Measurements from ENCODE around the gene SCRN3. TPM values are rescaled to one million over a fixed set of nuclear protein-coding genes. Genes with fewer than 3 reads are reported as not detected.

Gene SCRN3
- polyA plus RNA-seq, 1 donor (not counting 4 experiments of a cell fraction or from before 2014, with no cell fraction given), result 18.6 TPM

DNA sequence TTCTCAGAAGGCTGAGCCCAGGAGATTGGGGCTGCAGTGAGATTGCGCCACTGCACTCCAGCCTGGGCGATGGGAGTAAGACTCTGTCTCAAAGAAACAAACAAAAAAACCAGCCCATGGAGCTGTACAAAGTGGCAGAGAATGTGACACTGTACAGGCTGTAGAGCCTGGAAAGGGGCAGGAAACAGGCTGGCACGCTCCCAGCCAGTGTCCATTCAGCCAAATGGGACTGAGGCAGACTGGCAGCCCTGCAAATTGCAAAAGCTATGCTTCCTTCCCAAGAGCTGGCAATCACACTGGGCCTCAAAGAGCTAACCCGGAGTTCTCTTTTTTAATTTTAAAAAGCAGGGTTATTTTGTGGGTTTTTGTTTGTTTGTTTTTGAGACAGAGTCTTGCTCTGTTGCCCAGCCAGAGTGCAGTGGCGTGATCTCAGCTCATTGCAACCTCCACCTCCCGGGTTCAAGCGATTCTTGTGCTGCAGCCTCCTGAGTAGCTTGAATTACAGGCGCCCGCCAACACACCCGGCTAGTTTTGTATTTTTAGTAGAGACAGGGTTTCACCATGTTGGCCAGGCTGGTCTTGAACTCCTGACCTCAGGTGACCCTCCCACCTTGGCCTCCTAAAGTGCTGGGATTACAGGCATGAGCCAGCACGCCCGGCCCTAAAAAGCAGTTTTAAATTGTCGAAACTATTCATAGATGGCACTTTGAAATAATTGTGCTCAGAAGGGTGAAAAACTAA lies 42.8 kb downstream of the SCRN3 start:
- H3K79me2 ChIP-seq (ENCODE audit: control insufficient read depth, insufficient read depth, low read length), result no peaks in the 10 kb centered on the region
- dilution Hi-C loops (cut with MboI; ENCODE audit: extremely low pct_ligation_motif_present, low sequenced_read_pairs), result no loop called here
- no peaks in the 10 kb centered on the region for H4K20me1 ChIP-seq (ENCODE audit: control insufficient read depth, extremely low read depth, insufficient read depth, low read length)
- H3K9me3 ChIP-seq (ENCODE audit: control insufficient read depth, low read depth, low read length), result no peaks in the 10 kb centered on the region
- H3K4me3 ChIP-seq (ENCODE audit: control insufficient read depth in 2 of 3, extremely low read depth in 1 of 3, insufficient read depth in 2 of 3, low read depth in 1 of 3, low read length in 3 of 3), result no peak overlapping the region
- H3K9ac ChIP-seq (ENCODE audit: control insufficient read depth, extremely low read depth, insufficient read depth, low read length), result no peak overlapping the region
- DNase-seq (ENCODE audit: low read depth, low spot score) (no peak), FAIRE-seq (no peak)
- no peaks in the 10 kb centered on the region for H3K9me1 ChIP-seq (ENCODE audit: control insufficient read depth, extremely low read depth, insufficient read depth, low read length)
- H3K4me2 ChIP-seq (ENCODE audit: control insufficient read depth, extremely low read depth, insufficient read depth, low read depth, low read length), result no peak overlapping the region
- TF ChIP-seq, protein P1, sequence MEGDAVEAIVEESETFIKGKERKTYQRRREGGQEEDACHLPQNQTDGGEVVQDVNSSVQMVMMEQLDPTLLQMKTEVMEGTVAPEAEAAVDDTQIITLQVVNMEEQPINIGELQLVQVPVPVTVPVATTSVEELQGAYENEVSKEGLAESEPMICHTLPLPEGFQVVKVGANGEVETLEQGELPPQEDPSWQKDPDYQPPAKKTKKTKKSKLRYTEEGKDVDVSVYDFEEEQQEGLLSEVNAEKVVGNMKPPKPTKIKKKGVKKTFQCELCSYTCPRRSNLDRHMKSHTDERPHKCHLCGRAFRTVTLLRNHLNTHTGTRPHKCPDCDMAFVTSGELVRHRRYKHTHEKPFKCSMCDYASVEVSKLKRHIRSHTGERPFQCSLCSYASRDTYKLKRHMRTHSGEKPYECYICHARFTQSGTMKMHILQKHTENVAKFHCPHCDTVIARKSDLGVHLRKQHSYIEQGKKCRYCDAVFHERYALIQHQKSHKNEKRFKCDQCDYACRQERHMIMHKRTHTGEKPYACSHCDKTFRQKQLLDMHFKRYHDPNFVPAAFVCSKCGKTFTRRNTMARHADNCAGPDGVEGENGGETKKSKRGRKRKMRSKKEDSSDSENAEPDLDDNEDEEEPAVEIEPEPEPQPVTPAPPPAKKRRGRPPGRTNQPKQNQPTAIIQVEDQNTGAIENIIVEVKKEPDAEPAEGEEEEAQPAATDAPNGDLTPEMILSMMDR (optimal IDR thresholded peaks at IDR 0.05 in 1 of 3, IDR thresholded peaks at IDR 0.05 in 1 of 3, conservative IDR thresholded peaks at IDR 0.05 in 1 of 3; ENCODE audit: extremely low read depth in 1 of 3, insufficient read depth in 2 of 3, low read length in 3 of 3), result no peak
- TF ChIP-seq EZH2 (IDR thresholded peaks at IDR 0.05; ENCODE audit: low read length), result no peak
- no peaks in the 10 kb centered on the region for H3K27me3 ChIP-seq (ENCODE audit: control insufficient read depth, extremely low read depth, insufficient read depth, low read length)
- H3K4me1 ChIP-seq (ENCODE audit: control insufficient read depth, extremely low read depth, insufficient read depth, low read length), result peaks cover 10% of the 10 kb centered on the region
- H2AFZ ChIP-seq (ENCODE audit: control insufficient read depth, low read length), result no peak overlapping the region
- H3K36me3 ChIP-seq (ENCODE audit: control insufficient read depth in 2 of 2, extremely low read depth in 1 of 2, insufficient read depth in 2 of 2, low read length in 2 of 2), result peaks cover 0 to 3% of the 10 kb centered on the region in 2 experiments
- H3K27ac ChIP-seq (ENCODE audit: control insufficient read depth, insufficient read depth, low read length), result no peak overlapping the region

DNA sequence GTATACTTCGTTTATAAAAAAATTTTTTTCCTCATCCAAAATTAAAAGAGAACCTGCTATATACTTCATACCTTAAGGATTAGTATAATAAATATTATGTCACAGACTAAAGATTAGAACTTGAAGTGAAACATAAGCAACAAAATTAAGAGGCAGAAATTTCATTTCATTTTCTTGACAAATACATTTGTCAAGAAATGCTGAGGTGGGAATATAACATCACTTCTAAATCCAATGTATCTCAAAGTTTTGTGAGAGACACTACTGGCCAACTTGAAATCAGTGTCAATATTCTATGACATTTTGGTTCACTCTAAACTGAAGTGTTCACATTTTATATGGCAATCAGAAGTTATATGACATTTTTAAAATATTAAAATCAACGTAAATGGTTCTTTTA lies 43.8 kb downstream of the SCRN3 start:
- no peaks in the 10 kb centered on the region for H3K79me2 ChIP-seq (ENCODE audit: control insufficient read depth, insufficient read depth, low read length)
- no peak overlapping the region for H3K27ac ChIP-seq (ENCODE audit: control insufficient read depth, insufficient read depth, low read length)
- no peak overlapping the region for H3K4me3 ChIP-seq (ENCODE audit: control insufficient read depth in 2 of 3, extremely low read depth in 1 of 3, insufficient read depth in 2 of 3, low read depth in 1 of 3, low read length in 3 of 3)
- H3K4me2 ChIP-seq (ENCODE audit: control insufficient read depth, extremely low read depth, insufficient read depth, low read depth, low read length), result no peak overlapping the region
- H2AFZ ChIP-seq (ENCODE audit: control insufficient read depth, low read length), result no peak overlapping the region
- H3K9me3 ChIP-seq (ENCODE audit: control insufficient read depth, low read depth, low read length), result no peaks in the 10 kb centered on the region
- H4K20me1 ChIP-seq (ENCODE audit: control insufficient read depth, extremely low read depth, insufficient read depth, low read length), result no peaks in the 10 kb centered on the region
- H3K36me3 ChIP-seq (ENCODE audit: control insufficient read depth in 2 of 2, extremely low read depth in 1 of 2, insufficient read depth in 2 of 2, low read length in 2 of 2), result peaks cover 0 to 3% of the 10 kb centered on the region in 2 experiments
- TF ChIP-seq, protein P1 (optimal IDR thresholded peaks at IDR 0.05 in 1 of 3, IDR thresholded peaks at IDR 0.05 in 1 of 3, conservative IDR thresholded peaks at IDR 0.05 in 1 of 3; ENCODE audit: extremely low read depth in 1 of 3, insufficient read depth in 2 of 3, low read length in 3 of 3), result no peak
- no peak for TF ChIP-seq EZH2 (IDR thresholded peaks at IDR 0.05; ENCODE audit: low read length)
- no peak overlapping the region for H3K9ac ChIP-seq (ENCODE audit: control insufficient read depth, extremely low read depth, insufficient read depth, low read length)
- FAIRE-seq (no peak), DNase-seq (ENCODE audit: low read depth, low spot score) (no peak)
- dilution Hi-C loops (cut with MboI; ENCODE audit: extremely low pct_ligation_motif_present, low sequenced_read_pairs), result no loop called here
- H3K9me1 ChIP-seq (ENCODE audit: control insufficient read depth, extremely low read depth, insufficient read depth, low read length), result no peaks in the 10 kb centered on the region
- H3K27me3 ChIP-seq (ENCODE audit: control insufficient read depth, extremely low read depth, insufficient read depth, low read length), result no peaks in the 10 kb centered on the region
- H3K4me1 ChIP-seq (ENCODE audit: control insufficient read depth, extremely low read depth, insufficient read depth, low read length), result peaks cover 10% of the 10 kb centered on the region
